ENCODE results near the gene ZNF688.

The ZNF688 gene

GRCh38 chr16:30571445-30572322, at the start of gene ZNF688:
ZNF688 (minus strand) TSS chr16:30571714; CDS start chr16:30571629, 85 bp downstream.
- H3K4me1 ChIP-seq (ENCODE audit: insufficient read depth, poor library complexity, severe bottlenecking) = peaks cover 15% of the 10 kb centered on the region
- peaks cover 5% of the 10 kb centered on the region; the same call in 1 of the 2 replicates for H3K36me3 ChIP-seq (ENCODE audit: low read depth)
- ATAC-seq (ENCODE audit: low read depth) = peak; percentile 80

GRCh38 chr16:30620169-30620568, 48.7 kb upstream of the ZNF688 start:
- H3K27me3 ChIP-seq (ENCODE audit: insufficient read depth, poor library complexity, severe bottlenecking) = no peaks in the 10 kb centered on the region
- ATAC-seq (ENCODE audit: low read depth) (no peak), DNase-seq (ENCODE audit: low spot score) (no peak)
- H3K4me1 ChIP-seq (ENCODE audit: insufficient read depth, poor library complexity, severe bottlenecking) = peaks cover 8% of the 10 kb centered on the region
- H3K4me3 ChIP-seq (ENCODE audit: severe bottlenecking) = no peak overlapping the region
- H3K27ac ChIP-seq (ENCODE audit: poor library complexity, severe bottlenecking) = no peak overlapping the region
- TF ChIP-seq, protein P1, sequence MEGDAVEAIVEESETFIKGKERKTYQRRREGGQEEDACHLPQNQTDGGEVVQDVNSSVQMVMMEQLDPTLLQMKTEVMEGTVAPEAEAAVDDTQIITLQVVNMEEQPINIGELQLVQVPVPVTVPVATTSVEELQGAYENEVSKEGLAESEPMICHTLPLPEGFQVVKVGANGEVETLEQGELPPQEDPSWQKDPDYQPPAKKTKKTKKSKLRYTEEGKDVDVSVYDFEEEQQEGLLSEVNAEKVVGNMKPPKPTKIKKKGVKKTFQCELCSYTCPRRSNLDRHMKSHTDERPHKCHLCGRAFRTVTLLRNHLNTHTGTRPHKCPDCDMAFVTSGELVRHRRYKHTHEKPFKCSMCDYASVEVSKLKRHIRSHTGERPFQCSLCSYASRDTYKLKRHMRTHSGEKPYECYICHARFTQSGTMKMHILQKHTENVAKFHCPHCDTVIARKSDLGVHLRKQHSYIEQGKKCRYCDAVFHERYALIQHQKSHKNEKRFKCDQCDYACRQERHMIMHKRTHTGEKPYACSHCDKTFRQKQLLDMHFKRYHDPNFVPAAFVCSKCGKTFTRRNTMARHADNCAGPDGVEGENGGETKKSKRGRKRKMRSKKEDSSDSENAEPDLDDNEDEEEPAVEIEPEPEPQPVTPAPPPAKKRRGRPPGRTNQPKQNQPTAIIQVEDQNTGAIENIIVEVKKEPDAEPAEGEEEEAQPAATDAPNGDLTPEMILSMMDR (IDR thresholded peaks at IDR 0.05; ENCODE audit: poor library complexity, severe bottlenecking) = no peak
- no peaks in the 10 kb centered on the region for H3K36me3 ChIP-seq (ENCODE audit: low read depth)
- H3K9me3 ChIP-seq (ENCODE audit: severe bottlenecking) = no peaks in the 10 kb centered on the region

More at GRCh38 chr16:30571445-30572322, at the start of gene ZNF688:
- Histone ChIP-seq H3K27me3 (ENCODE audit: insufficient read depth, poor library complexity, severe bottlenecking) (no peaks in the 10 kb centered on the region), H3K27ac (ENCODE audit: poor library complexity, severe bottlenecking) (peak within 1 kb of the TSS; percentile 83), H3K4me3 (ENCODE audit: severe bottlenecking) (peak within 1 kb of the TSS; percentile 56), H3K9me3 (ENCODE audit: severe bottlenecking) (no peaks in the 10 kb centered on the region)
- DNase-seq (ENCODE audit: low spot score) = peak; percentile 92
- TF ChIP-seq, protein P1 (IDR thresholded peaks at IDR 0.05; ENCODE audit: poor library complexity, severe bottlenecking) = no peak

DNA sequence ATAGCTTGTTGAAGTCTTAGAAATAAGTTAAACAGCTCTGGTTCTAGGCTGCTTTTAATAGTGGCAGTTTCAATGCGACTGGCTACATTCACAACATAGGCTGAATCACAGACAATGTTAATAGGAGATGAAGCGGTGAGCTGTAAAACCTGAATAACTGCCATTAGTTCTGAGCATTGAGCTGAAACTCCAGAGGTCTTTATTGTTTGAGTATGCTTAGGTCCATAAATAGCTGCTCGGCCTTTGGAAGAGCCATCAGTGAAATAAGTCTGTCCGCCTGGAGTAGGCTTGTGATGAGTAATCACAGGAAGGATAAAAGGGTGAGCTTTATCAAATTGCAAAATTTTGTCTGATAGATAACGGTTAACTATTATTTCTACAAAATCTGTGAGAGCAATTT, 48.1 kb upstream of the ZNF688 start:
- H3K27me3 ChIP-seq (ENCODE audit: insufficient read depth, poor library complexity, severe bottlenecking) = no peaks in the 10 kb centered on the region
- ATAC-seq (ENCODE audit: low read depth) (no peak), DNase-seq (ENCODE audit: low spot score) (no peak)
- no peaks in the 10 kb centered on the region for H3K9me3 ChIP-seq (ENCODE audit: severe bottlenecking)
- TF ChIP-seq, protein P1 (IDR thresholded peaks at IDR 0.05; ENCODE audit: poor library complexity, severe bottlenecking) = no peak
- no peak overlapping the region for H3K27ac ChIP-seq (ENCODE audit: poor library complexity, severe bottlenecking)
- peaks cover 8% of the 10 kb centered on the region for H3K4me1 ChIP-seq (ENCODE audit: insufficient read depth, poor library complexity, severe bottlenecking)
- no peak overlapping the region for H3K4me3 ChIP-seq (ENCODE audit: severe bottlenecking)
- no peaks in the 10 kb centered on the region for H3K36me3 ChIP-seq (ENCODE audit: low read depth)

DNA sequence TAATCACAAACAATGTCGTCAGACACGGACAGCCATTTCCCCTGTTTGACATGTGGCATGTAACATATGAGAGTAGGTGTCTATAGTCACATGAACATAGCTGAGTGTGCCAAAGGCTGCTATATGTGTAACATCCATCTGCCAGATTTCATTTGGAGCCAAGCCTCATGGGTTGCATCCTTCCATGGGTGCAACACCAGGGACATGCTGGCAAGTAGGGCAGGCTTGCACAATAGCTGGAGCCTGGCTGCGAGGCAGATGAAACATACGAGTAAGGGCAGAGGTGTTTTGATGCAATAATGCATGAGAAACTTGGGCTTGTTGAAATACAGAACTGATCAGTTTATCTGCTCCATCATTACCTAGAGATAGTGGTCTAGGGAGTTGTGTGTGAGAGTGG, 47.7 kb upstream of the ZNF688 start:
- Histone ChIP-seq H3K27me3 (ENCODE audit: insufficient read depth, poor library complexity, severe bottlenecking) (no peaks in the 10 kb centered on the region), H3K4me1 (ENCODE audit: insufficient read depth, poor library complexity, severe bottlenecking) (peaks cover 8% of the 10 kb centered on the region), H3K4me3 (ENCODE audit: severe bottlenecking) (no peak overlapping the region), H3K9me3 (ENCODE audit: severe bottlenecking) (no peaks in the 10 kb centered on the region), H3K27ac (ENCODE audit: poor library complexity, severe bottlenecking) (no peak overlapping the region), H3K36me3 (ENCODE audit: low read depth) (no peaks in the 10 kb centered on the region)
- DNase-seq (ENCODE audit: low spot score) = no peak
- TF ChIP-seq, protein P1 (IDR thresholded peaks at IDR 0.05; ENCODE audit: poor library complexity, severe bottlenecking) = no peak
- ATAC-seq (ENCODE audit: low read depth) = no peak

Data from RWPE2 (cell line).